Sigmoid colon (tissue), 7 donors: ENCODE results near the gene SFT2D3. TPM values are rescaled to one million over a fixed set of nuclear protein-coding genes. Genes with fewer than 3 reads are reported as not detected.

Experiments
- DNase-seq: peaks from one replicate; pipeline ENCODE4 v3.0.0-alpha.2; 2019
- H3K27ac ChIP-seq, 4 donors: fragments of 200-600 bp; sonication (generic); one replicate each; pipeline ENCODE4 v1.5.1; 2016 to 2019; ENCODE audit warnings: mild to moderate bottlenecking in 1 of 4
- H3K27me3 ChIP-seq, 3 donors: fragments of 200-600 bp; sonication (generic); one replicate each; pipeline ENCODE4 v1.5.1; 2019; ENCODE audit warnings: mild to moderate bottlenecking in 1 of 3
- H3K36me3 ChIP-seq, 4 donors: fragments of 200-600 bp; sonication (generic); one replicate each; pipeline ENCODE4 v1.5.1; 2016 to 2019
- H3K4me1 ChIP-seq, 4 donors: fragments of 200-600 bp; sonication (generic); one replicate each; pipeline ENCODE4 v1.5.1; 2017 to 2019
- H3K4me3 ChIP-seq, 4 donors: fragments of 200-600 bp; sonication (generic); one replicate each; pipeline ENCODE4 v1.5.1; 2017 to 2019; ENCODE audit warnings: mild to moderate bottlenecking in 2 of 4, moderate library complexity in 1 of 4
- H3K9me3 ChIP-seq, 4 donors: fragments of 200-600 bp in 3 of 4; sonication (generic) in 3 of 4; one replicate each; pipeline versions ENCODE4 v1.5.1 to v1.6.1; 2013 to 2019
- EP300 ChIP-seq, 4 donors: sonication (generic); formaldehyde crosslinking; IDR thresholded peaks; one replicate each; pipeline ENCODE4 v1.6.1; 2017; ENCODE audit warnings: antibody characterized with exemption in 4 of 4
- POLR2A ChIP-seq, 2 donors: fragments of 450-650 bp; IDR thresholded peaks; one replicate each; pipeline ENCODE4 v1.6.1; 2016; ENCODE audit warnings: antibody characterized with exemption in 2 of 2, mild to moderate bottlenecking in 2 of 2, moderate library complexity in 2 of 2
- POLR2AphosphoS5 ChIP-seq, 4 donors: sonication (generic); formaldehyde crosslinking; IDR thresholded peaks; one replicate each; pipeline ENCODE4 v1.6.1; 2017; ENCODE audit warnings: antibody characterized with exemption in 4 of 4
- WGBS, 2 donors: extraction: QIAGEN DNeasy Blood & Tissue Kit; methylation state at CpG; one replicate each; pipeline ENCODE4 v1.1.7; 2013; 5-methylcytosine and 5-hydroxymethylcytosine counted together
- intact Hi-C: fragments of 100-400 bp; cut with DNase I; formaldehyde crosslinking; loops from one replicate; pipeline ENCODE4 v1.15.1; 2023
- polyA plus RNA-seq, 3 donors: library from polyadenylated mRNA; stranded (reverse); fragments of 200-250 nt; gene quantifications; one replicate each; pipeline ENCODE4 v1.2.3, GENCODE V29; 2013
- total RNA-seq, 4 donors: library from RNA; depleted of rRNA; stranded (reverse); fragments of >200 nt; gene quantifications; one replicate each; pipeline ENCODE4 v1.1.0, GENCODE V29; 2016
- TF ChIP-seq, protein P1 (sequence below), 4 experiments: fragments of 450-650 bp in 3 of 4; fragments of 200-600 bp in 1 of 4; IDR thresholded peaks; one replicate each; pipeline ENCODE4 v1.5.1; 2016 to 2019; ENCODE audit warnings: antibody characterized with exemption in 4 of 4, mild to moderate bottlenecking in 3 of 4, moderate library complexity in 2 of 4
- donor health status: healthy with polysubstance abuse.
- donor health status: Bipolar disorder and iron deficiency.
- donor health status: healthy.

Gene SFT2D3
- total and polyA plus RNA-seq, 7 donors: 1.4 to 8.6 (median 6.5) TPM

DNA sequence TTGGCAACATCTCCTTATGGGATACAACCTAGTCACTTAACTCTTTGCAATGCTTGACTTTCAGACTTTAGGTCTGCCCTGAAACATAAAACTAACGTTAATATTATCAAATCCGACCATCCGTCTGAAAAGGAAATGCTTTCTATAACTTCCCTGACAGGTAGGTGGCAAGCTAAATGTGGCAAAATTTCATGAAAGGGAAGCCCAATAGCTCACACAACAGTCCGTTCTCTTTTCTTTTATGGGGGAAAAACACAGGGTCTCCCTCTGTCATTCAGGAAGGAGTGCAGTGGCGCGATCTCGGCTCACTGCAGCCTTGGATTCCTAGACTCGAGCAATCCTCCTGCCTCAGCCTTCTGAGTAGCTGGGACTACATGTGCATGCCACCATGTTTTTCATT, 52.9 kb downstream of the SFT2D3 start:
- Histone ChIP-seq H3K36me3 (peaks cover 0 to 21% (median 0%) of the 10 kb centered on the region in 4 donors), H3K4me1 (no peaks in the 10 kb centered on the region), H3K27me3 (no peaks in the 10 kb centered on the region), H3K4me3 (no peak overlapping the region), H3K27ac (no peak overlapping the region), H3K9me3 (no peaks in the 10 kb centered on the region)
- no peak for DNase-seq
- 87 to 95% methylated on average over 8 of the region's 8 CpGs for WGBS, 2 donors
- intact Hi-C loops: no loop called here
- no peak for TF ChIP-seq POLR2AphosphoS5 (IDR thresholded peaks at IDR 0.05)
- no peak for TF ChIP-seq POLR2A (IDR thresholded peaks at IDR 0.05)
- TF ChIP-seq EP300 (IDR thresholded peaks at IDR 0.05): no peak
- TF ChIP-seq, protein P1, sequence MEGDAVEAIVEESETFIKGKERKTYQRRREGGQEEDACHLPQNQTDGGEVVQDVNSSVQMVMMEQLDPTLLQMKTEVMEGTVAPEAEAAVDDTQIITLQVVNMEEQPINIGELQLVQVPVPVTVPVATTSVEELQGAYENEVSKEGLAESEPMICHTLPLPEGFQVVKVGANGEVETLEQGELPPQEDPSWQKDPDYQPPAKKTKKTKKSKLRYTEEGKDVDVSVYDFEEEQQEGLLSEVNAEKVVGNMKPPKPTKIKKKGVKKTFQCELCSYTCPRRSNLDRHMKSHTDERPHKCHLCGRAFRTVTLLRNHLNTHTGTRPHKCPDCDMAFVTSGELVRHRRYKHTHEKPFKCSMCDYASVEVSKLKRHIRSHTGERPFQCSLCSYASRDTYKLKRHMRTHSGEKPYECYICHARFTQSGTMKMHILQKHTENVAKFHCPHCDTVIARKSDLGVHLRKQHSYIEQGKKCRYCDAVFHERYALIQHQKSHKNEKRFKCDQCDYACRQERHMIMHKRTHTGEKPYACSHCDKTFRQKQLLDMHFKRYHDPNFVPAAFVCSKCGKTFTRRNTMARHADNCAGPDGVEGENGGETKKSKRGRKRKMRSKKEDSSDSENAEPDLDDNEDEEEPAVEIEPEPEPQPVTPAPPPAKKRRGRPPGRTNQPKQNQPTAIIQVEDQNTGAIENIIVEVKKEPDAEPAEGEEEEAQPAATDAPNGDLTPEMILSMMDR (IDR thresholded peaks at IDR 0.05): no peak

Other genes starting within 250 kb of the SFT2D3 start
- gene IWS1, start 175.0 kb upstream of the SFT2D3 start, total RNA-seq: 10 to 100 TPM; 28.1 to 47.9 (median 30.7) TPM
- 10 to 100 TPM; 28.8 to 32.6 (median 31.2) TPM for gene IWS1, start 175.0 kb upstream of the SFT2D3 start, polyA plus RNA-seq
- 1 to 10 TPM in 2 of 4 donors, under 1 TPM in 1, not detected in 1; 0.54 to 3.0 (median 1.4) TPM for gene MYO7B, start 165.8 kb upstream of the SFT2D3 start, total RNA-seq
- gene MYO7B, start 165.8 kb upstream of the SFT2D3 start, polyA plus RNA-seq: 100 to 1,000 TPM in 1 of 3 donors, 10 to 100 TPM in 2; 57.6 to 128 (median 67.9) TPM
- 1 to 10 TPM in 1 of 4 donors, under 1 TPM in 2, not detected in 1; 0.36 to 1.4 (median 0.66) TPM for gene GPR17, start 55.3 kb upstream of the SFT2D3 start, total RNA-seq
- under 1 TPM in 2 of 3 donors, not detected in 1; 0.48 to 0.60 TPM for gene GPR17, start 55.3 kb upstream of the SFT2D3 start, polyA plus RNA-seq
- gene LIMS2, start 26.0 kb upstream of the SFT2D3 start, total RNA-seq: 100 to 1,000 TPM; 125 to 357 (median 195) TPM
- 10 to 100 TPM in 2 of 3 donors, 1 to 10 TPM in 1; 3.2 to 40.6 (median 17.4) TPM for gene LIMS2, start 26.0 kb upstream of the SFT2D3 start, polyA plus RNA-seq
- gene WDR33, start 109.7 kb downstream of the SFT2D3 start, total RNA-seq: 10 to 100 TPM; 37.8 to 45.2 (median 44.3) TPM
- 10 to 100 TPM in 2 of 3 donors, 1 to 10 TPM in 1; 8.3 to 16.1 (median 10.8) TPM for gene WDR33, start 109.7 kb downstream of the SFT2D3 start, polyA plus RNA-seq
- gene POLR2D, start 156.7 kb downstream of the SFT2D3 start, total RNA-seq: 10 to 100 TPM in 3 of 4 donors, 1 to 10 TPM in 1; 9.7 to 12.9 (median 12.3) TPM
- gene POLR2D, start 156.7 kb downstream of the SFT2D3 start, polyA plus RNA-seq: 10 to 100 TPM in 2 of 3 donors, 1 to 10 TPM in 1; 9.9 to 18.8 (median 10.8) TPM
- gene AMMECR1L, start 184.5 kb downstream of the SFT2D3 start, total RNA-seq: 10 to 100 TPM in 2 of 4 donors, 1 to 10 TPM in 2; 7.8 to 12.2 (median 9.3) TPM
- 1 to 10 TPM; 3.6 to 9.0 (median 5.3) TPM for gene AMMECR1L, start 184.5 kb downstream of the SFT2D3 start, polyA plus RNA-seq